DMS114 treated with DMSO at 0.1 percent for 48 hours (cell line): ENCODE measurements around the gene VSIG2.

Experiments used
- DNase-seq: peaks from one replicate; lab custom pipeline; 2025; ENCODE audit not compliant: unreplicated experiment; lab: John Stamatoyannopoulos, UW

Gene VSIG2

DNA sequence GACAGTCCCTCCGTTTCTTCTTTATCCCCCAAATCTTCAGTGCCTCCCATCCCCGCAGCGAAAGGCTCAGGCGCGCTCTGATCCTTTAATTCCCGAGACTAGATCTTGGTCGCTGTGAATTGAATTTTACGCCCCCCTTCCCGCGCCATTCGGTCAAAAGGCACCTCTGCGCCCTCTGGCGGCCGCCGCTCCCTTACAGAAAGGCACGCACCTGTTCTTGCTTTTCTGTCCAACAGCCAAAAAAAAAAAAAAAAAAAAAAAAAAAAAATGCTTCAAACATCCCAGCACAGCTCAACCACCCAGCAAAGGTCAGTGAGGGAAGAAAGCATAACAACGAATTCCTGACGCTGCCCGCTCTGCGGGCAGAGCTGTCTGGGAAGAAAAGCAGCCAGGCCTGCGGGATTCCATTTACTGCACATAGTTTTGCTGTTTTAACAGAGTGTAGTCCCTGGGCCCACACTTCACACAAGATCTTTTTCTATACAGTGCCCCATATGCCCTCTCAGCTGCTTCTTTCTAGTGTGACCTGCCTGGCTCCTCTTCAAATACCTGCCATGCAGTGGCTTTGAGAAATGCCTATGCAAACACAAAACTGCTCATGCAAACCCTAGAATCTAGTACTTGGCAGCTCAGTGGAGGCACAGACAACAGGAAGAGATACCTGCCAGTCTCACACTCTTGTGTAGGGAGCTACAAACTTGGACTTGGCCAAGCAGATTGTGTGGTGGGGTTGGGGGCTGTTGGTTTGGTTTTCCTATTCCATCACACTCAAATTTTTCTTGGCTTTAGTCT is 11.3 kb upstream of the VSIG2 start:
- DNase-seq: peak; percentile 15

GRCh38 chr11:124762624-124763155 is 10.6 kb upstream of the VSIG2 start:
- DNase-seq: no peak

GRCh38 chr11:124762105-124762623 is 10.1 kb upstream of the VSIG2 start, which contains the start of gene ESAM:
Gene ESAM (minus strand): TSS chr11:124762290. CDS start chr11:124762154, 136 bp downstream.
- no peak for DNase-seq

DNA sequence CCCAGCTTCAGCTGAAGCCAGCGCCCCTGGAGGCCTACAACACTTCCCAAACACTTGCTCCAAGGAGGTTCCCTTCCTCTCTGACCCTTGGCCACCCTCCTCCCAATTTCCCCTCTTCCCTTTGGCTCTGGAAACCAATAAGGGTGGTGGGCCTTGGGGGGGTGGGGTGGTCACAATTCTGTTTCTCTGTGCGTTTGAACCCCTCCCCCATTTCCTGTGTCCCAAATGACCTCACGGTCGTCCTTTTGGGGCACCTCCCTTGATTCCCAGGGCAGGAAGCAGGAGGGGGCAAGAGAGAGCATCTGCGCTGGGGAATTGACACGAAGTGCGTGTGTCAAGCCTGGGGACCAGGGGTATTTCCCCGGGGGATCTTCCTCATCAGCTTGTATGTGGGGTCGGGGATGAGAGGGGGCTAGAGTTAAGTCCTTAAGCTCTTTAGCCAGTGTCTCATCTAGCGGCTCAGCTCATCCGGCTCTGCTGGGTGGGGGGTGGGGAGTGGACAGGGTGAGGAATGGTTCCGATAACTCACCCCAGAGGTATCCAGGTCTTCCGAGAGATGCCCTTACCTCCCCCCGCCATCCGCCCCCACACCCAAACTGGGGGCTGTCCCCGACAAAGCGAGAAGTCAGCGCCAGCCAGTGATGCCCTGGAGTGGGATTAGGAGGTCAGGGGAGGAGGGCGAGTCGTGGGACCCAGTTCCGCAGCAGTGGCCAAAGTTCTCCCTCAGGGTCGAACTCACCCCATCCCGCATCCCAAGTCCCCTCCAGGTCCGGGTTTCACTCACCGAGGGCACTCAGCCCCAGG is 9.4 kb upstream of the VSIG2 start:
- DNase-seq: no peak

GRCh38 chr11:124760806-124761205 is 8.8 kb upstream of the VSIG2 start:
- DNase-seq: no peak

GRCh38 chr11:124760205-124760652 is 8.2 kb upstream of the VSIG2 start:
- DNase-seq: no peak

GRCh38 chr11:124759266-124760204 is 7.5 kb upstream of the VSIG2 start:
- no peak for DNase-seq

GRCh38 chr11:124758355-124759265 is 6.6 kb upstream of the VSIG2 start:
- DNase-seq: no peak

GRCh38 chr11:124757320-124757719 is 5.3 kb upstream of the VSIG2 start:
- DNase-seq: no peak

DNA sequence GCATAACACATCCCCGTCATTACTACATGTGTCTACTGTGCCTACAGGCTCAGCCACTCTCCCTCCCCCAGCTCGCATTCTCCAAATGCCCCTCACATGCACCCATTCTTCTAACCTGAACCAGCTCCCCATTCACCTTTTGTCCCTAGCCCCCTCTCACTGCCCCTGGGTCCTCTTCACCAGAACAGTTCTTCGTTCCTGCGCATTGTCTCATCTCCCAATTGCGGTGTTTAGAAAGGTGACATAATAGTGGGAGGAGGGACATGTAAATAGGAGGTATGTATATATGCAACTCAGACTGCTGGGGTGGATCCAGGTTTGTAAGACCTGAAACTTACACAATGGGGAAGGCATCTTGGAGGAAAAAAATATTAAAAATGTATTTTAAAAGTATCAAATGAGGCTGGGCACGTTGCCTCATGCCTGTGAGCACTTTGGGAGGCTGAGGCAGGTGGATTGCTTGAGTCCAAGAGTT is 4.7 kb upstream of the VSIG2 start:
- no peak for DNase-seq

DNA sequence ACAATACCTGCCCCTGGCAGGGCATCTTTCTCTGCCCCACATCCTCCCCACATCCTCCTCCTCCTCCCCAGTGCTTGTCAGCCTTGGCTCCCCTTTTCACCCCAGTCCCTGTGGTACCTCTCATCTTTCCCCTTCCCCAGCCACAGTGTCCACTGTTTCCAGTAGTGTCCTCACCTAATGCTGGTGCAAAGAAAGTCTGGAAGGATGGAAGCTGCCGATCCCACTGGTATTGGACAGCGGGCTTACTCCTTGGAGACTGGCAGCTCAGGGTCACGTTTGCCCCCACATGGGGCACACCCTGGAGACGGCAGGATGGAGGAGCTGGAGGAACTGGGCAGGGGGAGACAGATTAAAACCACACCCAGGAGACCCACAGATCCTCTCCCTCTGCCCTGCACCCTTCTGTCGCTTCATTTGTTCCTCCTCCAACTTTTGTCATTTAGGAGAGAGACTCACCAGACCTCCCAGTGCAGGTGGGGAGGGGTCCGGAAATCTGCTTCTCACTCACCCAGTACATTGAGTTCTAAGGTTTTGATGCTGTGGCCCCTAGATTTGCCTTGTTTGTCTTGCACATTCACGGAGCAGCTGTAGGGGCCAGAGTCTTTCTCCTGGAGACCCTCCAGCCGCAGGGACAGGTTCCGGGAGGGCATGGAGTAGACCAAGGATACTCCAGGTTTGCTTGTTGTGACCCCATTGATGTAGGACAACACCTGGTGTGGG is 4.1 kb upstream of the VSIG2 start:
- DNase-seq: no peak

DNA sequence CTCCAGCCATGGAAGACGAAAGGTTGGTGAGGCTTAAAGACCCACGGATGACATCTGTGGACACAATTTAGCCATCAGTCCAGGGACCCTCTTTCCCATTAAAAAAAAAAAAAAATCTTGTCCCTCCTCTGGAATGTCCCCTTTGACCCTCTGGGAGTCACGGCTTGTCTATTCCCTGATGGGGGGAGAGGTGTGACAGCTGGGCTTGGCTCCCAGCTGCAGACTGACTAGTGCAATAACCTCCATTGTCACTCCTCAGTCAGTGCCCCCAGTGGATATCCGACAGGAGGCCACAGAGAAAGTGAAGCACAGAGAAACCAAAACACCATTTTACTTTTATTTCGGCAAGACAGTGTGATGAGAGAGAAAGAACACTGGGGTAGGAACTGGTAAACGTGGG is 2.7 kb upstream of the VSIG2 start:
- DNase-seq: no peak

GRCh38 chr11:124754309-124754708 is 2.3 kb upstream of the VSIG2 start:
- DNase-seq: no peak

DNA sequence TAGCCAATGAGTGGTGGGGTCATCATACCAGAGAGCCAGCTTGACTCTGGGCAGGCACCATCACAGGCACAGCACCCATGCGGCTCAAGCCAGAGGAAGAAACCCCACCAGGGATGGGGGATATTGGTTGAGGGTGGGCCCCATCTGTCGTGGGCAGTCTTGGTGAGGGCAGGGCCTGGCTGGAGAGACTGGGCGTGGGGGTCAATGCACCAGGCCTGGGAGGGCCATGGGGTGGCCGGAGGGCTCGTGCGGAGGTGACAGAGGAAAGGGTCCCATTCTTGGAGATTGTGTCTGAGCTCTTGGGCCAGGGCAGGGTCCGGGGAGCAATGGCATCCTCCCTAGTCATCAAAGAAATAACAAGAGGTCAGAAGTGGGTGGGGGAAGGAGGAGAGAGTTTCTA is 1.6 kb upstream of the VSIG2 start:
- no peak for DNase-seq

DNA sequence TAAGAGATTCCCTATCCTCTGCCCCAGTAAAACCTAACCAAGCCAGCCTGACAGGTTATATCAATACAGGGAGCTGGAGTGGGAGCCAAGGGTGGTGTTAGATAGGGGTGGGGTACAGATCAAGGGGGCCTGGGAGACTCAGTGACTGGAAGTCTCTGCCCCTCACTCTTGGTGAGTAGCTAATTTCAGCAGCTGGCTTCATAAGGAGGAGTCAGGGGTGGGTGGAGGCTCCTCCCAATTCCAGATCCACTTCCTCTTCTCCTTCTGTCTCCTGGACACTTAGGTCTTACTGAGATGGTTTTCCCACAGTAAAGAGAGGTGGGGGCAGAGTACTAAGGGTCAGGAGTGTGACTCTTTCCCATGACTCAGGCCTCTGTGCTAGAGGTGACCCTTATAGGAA is 1.1 kb upstream of the VSIG2 start:
- no peak for DNase-seq

DNA sequence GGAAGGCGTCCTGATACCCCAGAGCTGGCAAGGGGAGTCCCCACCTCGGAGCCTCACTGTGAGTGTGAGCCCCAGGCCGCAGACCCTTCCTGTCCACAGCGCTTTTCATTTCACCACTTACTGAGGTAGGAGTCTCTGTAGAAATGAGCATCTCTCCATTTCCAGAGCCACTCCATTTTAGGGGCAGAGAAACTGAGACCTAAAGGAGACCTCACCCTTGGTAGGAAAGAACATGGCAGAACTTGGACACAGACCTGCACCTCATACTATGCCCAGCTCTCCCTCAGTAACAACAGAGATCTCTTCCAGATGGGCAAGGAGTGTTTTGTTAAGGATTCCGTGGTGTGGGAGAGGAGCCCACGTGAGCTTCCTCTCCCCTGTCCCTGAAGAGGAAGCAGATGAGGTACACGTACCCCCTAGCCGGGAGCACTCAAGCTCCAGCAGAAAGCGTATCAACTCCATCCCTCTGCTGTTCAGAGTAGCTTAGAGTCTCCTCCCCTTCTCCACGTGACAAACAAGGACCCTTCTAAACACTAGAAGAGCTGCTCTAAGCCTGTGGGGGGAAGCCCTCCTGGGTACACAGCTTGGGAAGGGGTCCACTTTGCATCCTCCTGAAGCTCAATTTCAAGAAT is 532 bp upstream of the VSIG2 start:
- no peak for DNase-seq

- no peak for DNase-seq
Measured at GRCh38 chr11:124751391-124751740, 689 bp downstream of the VSIG2 start.

- no peak for DNase-seq
Measured at GRCh38 chr11:124749912-124750311, 2.1 kb downstream of the VSIG2 start.
